Testis (tissue), 3 donors: ENCODE results near the gene CCDC120. TPM values are rescaled to one million over a fixed set of nuclear protein-coding genes. Genes with fewer than 3 reads are reported as not detected.

Experiments
- DNase-seq: peaks from one replicate; pipeline ENCODE4 v3.0.0-alpha.2; 2019
- H3K27ac ChIP-seq, 2 donors: fragments of 200-600 bp; sonication (generic); one replicate each; pipeline ENCODE4 v1.5.1; 2019
- H3K27me3 ChIP-seq: fragments of 200-600 bp; sonication (generic); one replicate; pipeline ENCODE4 v1.5.1; 2019
- H3K36me3 ChIP-seq: fragments of 200-600 bp; sonication (generic); one replicate; pipeline ENCODE4 v1.5.1; 2017; ENCODE audit warnings: low read depth; ENCODE audit errors: missing control alignments
- H3K4me1 ChIP-seq: fragments of 200-600 bp; sonication (generic); one replicate; pipeline ENCODE4 v1.5.1; 2019
- H3K4me3 ChIP-seq, 2 donors: fragments of 200-600 bp; sonication (generic); one replicate each; pipeline ENCODE4 v1.5.1; 2017 to 2019
- H3K9me3 ChIP-seq: fragments of 200-600 bp; sonication (generic); one replicate; pipeline ENCODE4 v1.5.1; 2017
- CTCF ChIP-seq, 3 experiments: fragments of 450-650 bp in 2 of 3; fragments of 200-600 bp in 1 of 3; sonication (generic) in 1 of 3; IDR thresholded peaks; one replicate each; pipeline ENCODE4 v1.5.1; 2016 to 2019; ENCODE audit warnings: antibody characterized with exemption in 3 of 3, mild to moderate bottlenecking in 2 of 3, moderate library complexity in 1 of 3
- POLR2A ChIP-seq: fragments of 450-650 bp; IDR thresholded peaks from one replicate; pipeline ENCODE4 v1.6.1; 2017; ENCODE audit warnings: antibody characterized with exemption, mild to moderate bottlenecking, moderate library complexity
- WGBS, 2 donors: methylation state at CpG; one replicate each; pipeline ENCODE4 v1.1.5; 2018; 5-methylcytosine and 5-hydroxymethylcytosine counted together
- intact Hi-C: fragments of 100-400 bp; cut with DNase I; formaldehyde crosslinking; loops from one replicate; pipeline ENCODE4 v1.15.1; 2023; ENCODE audit warnings: low total_unique reads
- polyA plus RNA-seq: library from polyadenylated mRNA; stranded (reverse); fragments of 350-450 nt; fragmentation: Illumina TruSeq; extraction: RNeasy Lipid Tissue Mini Kit (QIAGEN cat#74804); gene quantifications from one replicate; pipeline ENCODE4 v1.2.3, GENCODE V29; 2014; ENCODE audit warnings: low read depth, low replicate concordance; ENCODE audit not compliant: insufficient read depth
- total RNA-seq, 2 donors: library from RNA; depleted of rRNA; stranded (reverse); fragments of >200 nt; gene quantifications; one replicate each; pipeline ENCODE4 v1.2.3, GENCODE V29; 2016

Gene CCDC120
- total and polyA plus RNA-seq, 3 donors from 2014 or later = 7.5 to 11.2 (median 11.0) TPM

- TF ChIP-seq CTCF (IDR thresholded peaks at IDR 0.05) = no peak
- no peaks in the 10 kb centered on the region for H3K9me3 ChIP-seq
- intact Hi-C loops = no loop called here
- no peaks in the 10 kb centered on the region for H3K36me3 ChIP-seq
- no peak overlapping the region for H3K27ac ChIP-seq
- no peak overlapping the region for H3K4me3 ChIP-seq
- H3K4me1 ChIP-seq = no peaks in the 10 kb centered on the region
- DNase-seq = no peak
- WGBS, 2 donors = 27% methylated on average over 9 of the region's 9 CpGs; no CpG with 5 or more reads in 1 of the 2 donors
- no peaks in the 10 kb centered on the region for H3K27me3 ChIP-seq
Measured at GRCh38 chrX:49102190-49102589, 43.4 kb downstream of the CCDC120 start.

GRCh38 chrX:49103637-49104036, 44.8 kb downstream of the CCDC120 start:
- Histone ChIP-seq H3K27me3 (no peaks in the 10 kb centered on the region), H3K36me3 (no peaks in the 10 kb centered on the region), H3K9me3 (no peaks in the 10 kb centered on the region), H3K27ac (no peak overlapping the region), H3K4me3 (no peak overlapping the region), H3K4me1 (no peaks in the 10 kb centered on the region)
- 59 to 66% methylated on average over 3 of the region's 3 CpGs for WGBS, 2 donors
- TF ChIP-seq POLR2A (no peak), CTCF (IDR thresholded peaks at IDR 0.05) (no peak)
- intact Hi-C loops = no loop called here
- no peak for DNase-seq

- intact Hi-C loops = no loop called here
- no peaks in the 10 kb centered on the region for H3K9me3 ChIP-seq
- H3K36me3 ChIP-seq = no peaks in the 10 kb centered on the region
- no peak overlapping the region for H3K4me3 ChIP-seq
- no peaks in the 10 kb centered on the region for H3K4me1 ChIP-seq
- no peak overlapping the region for H3K27ac ChIP-seq
- TF ChIP-seq CTCF (IDR thresholded peaks at IDR 0.05) = no peak
- no peak for TF ChIP-seq POLR2A
- H3K27me3 ChIP-seq = no peaks in the 10 kb centered on the region
- DNase-seq = no peak
- 76 to 77% methylated on average over 3 to 4 of the region's 4 CpGs for WGBS, 2 donors
Measured at GRCh38 chrX:49106296-49106695, 47.5 kb downstream of the CCDC120 start.

GRCh38 chrX:49106930-49107329, 48.1 kb downstream of the CCDC120 start:
- WGBS, 2 donors = 44% methylated on average over 7 of the region's 7 CpGs; no CpG with 5 or more reads in 1 of the 2 donors
- no peaks in the 10 kb centered on the region for H3K4me1 ChIP-seq
- H3K9me3 ChIP-seq = no peaks in the 10 kb centered on the region
- no peak overlapping the region for H3K27ac ChIP-seq
- no peaks in the 10 kb centered on the region for H3K36me3 ChIP-seq
- H3K27me3 ChIP-seq = no peaks in the 10 kb centered on the region
- TF ChIP-seq CTCF (IDR thresholded peaks at IDR 0.05) = peak in 2 of 3 experiments; percentile 22 to 33
- no peak for TF ChIP-seq POLR2A
- intact Hi-C loops = no loop called here
- peak; percentile 27 for DNase-seq
- no peak overlapping the region for H3K4me3 ChIP-seq

GRCh38 chrX:49108641-49109040, 49.8 kb downstream of the CCDC120 start:
- intact Hi-C loops = no loop called here
- Histone ChIP-seq H3K27me3 (no peaks in the 10 kb centered on the region), H3K4me3 (no peak overlapping the region), H3K36me3 (no peaks in the 10 kb centered on the region), H3K4me1 (no peaks in the 10 kb centered on the region), H3K27ac (no peak overlapping the region), H3K9me3 (no peaks in the 10 kb centered on the region)
- no peak for DNase-seq
- TF ChIP-seq POLR2A (no peak), CTCF (IDR thresholded peaks at IDR 0.05) (no peak)
- 68 to 71% methylated on average over 2 of the region's 2 CpGs for WGBS, 2 donors
